ENCODE data around the gene RIC3. TPM values are rescaled to one million over a fixed set of nuclear protein-coding genes. Genes with fewer than 3 reads are reported as not detected.

Gene RIC3
- total RNA-seq, 1 donor from 2014 or later: 3.0 TPM

DNA sequence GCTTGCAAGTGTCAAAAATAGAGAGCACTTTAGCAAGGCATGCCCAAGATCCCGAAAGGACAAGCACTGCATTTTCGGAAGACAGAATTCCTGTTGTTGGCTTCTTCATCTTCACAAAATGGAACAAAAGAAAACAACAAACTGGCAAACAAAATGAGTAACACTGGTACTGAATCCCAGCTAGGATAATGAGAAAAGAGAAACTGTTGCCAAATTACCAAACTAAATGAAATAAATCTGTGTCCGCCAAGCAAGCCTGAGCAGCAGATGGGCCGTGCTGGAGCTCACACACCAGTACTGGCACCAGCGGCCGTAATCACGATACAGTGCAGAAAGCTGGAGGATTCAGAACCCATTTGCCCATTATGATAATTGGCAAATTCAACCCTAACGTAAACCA, 57.2 kb downstream of the RIC3 start:
- Mint-ChIP-seq H3K36me3 (ENCODE audit: low read depth, unreplicated experiment) (peaks cover 2% of the 10 kb centered on the region), H3K27me3 (ENCODE audit: low read depth, unreplicated experiment) (no peaks in the 10 kb centered on the region), H3K27ac (ENCODE audit: unreplicated experiment) (no peak overlapping the region), H3K4me1 (ENCODE audit: low read depth, unreplicated experiment) (no peaks in the 10 kb centered on the region), H3K9me3 (ENCODE audit: unreplicated experiment) (peaks cover 8% of the 10 kb centered on the region), H3K4me3 (ENCODE audit: unreplicated experiment) (no peak overlapping the region)
- no peaks in the 10 kb centered on the region for H3K27me3 ChIP-seq (ENCODE audit: insufficient read depth, low read length)
- DNase-seq (ENCODE audit: low read depth) (no peak), FAIRE-seq (no peak)
- no peaks in the 10 kb centered on the region for H3K9me3 ChIP-seq (ENCODE audit: insufficient read depth, low read depth, low read length)
- no peaks in the 10 kb centered on the region for H3K79me2 ChIP-seq (ENCODE audit: insufficient read depth, low read length)
- TF ChIP-seq EZH2 (IDR thresholded peaks at IDR 0.05; ENCODE audit: insufficient read depth, low read length): no peak
- no peak for TF ChIP-seq CTCF (IDR thresholded peaks at IDR 0.05; ENCODE audit: insufficient read depth, low read depth, low read length)
- no peak overlapping the region for H2AFZ ChIP-seq (ENCODE audit: low read depth, low read length)
- no peak overlapping the region for H3K9ac ChIP-seq (ENCODE audit: low read length)
- no peak overlapping the region for H3K4me2 ChIP-seq (ENCODE audit: low read length)
- no peak overlapping the region for H3K4me3 ChIP-seq (ENCODE audit: insufficient read depth, low read depth, low read length)
- H3K36me3 ChIP-seq (ENCODE audit: insufficient read depth, low read length): no peaks in the 10 kb centered on the region
- H4K20me1 ChIP-seq (ENCODE audit: insufficient read depth, low read length): no peaks in the 10 kb centered on the region
- H3K4me1 ChIP-seq (ENCODE audit: insufficient read depth, low read length): no peaks in the 10 kb centered on the region
- H3K27ac ChIP-seq (ENCODE audit: low read depth, low read length): no peak overlapping the region

- DNase-seq (ENCODE audit: low read depth) (no peak), FAIRE-seq (no peak)
- no peak overlapping the region for H3K27ac ChIP-seq (ENCODE audit: low read depth, low read length)
- no peaks in the 10 kb centered on the region for H3K79me2 ChIP-seq (ENCODE audit: insufficient read depth, low read length)
- Mint-ChIP-seq H3K27ac (ENCODE audit: unreplicated experiment) (no peak overlapping the region), H3K27me3 (ENCODE audit: low read depth, unreplicated experiment) (no peaks in the 10 kb centered on the region), H3K4me1 (ENCODE audit: low read depth, unreplicated experiment) (no peaks in the 10 kb centered on the region), H3K9me3 (ENCODE audit: unreplicated experiment) (peaks cover 5% of the 10 kb centered on the region), H3K4me3 (ENCODE audit: unreplicated experiment) (no peak overlapping the region), H3K36me3 (ENCODE audit: low read depth, unreplicated experiment) (peaks cover 6% of the 10 kb centered on the region)
- H3K9me3 ChIP-seq (ENCODE audit: insufficient read depth, low read depth, low read length): no peaks in the 10 kb centered on the region
- H3K9ac ChIP-seq (ENCODE audit: low read length): no peak overlapping the region
- H3K4me1 ChIP-seq (ENCODE audit: insufficient read depth, low read length): no peaks in the 10 kb centered on the region
- no peak overlapping the region for H3K4me3 ChIP-seq (ENCODE audit: insufficient read depth, low read depth, low read length)
- no peak overlapping the region for H2AFZ ChIP-seq (ENCODE audit: low read depth, low read length)
- TF ChIP-seq EZH2 (IDR thresholded peaks at IDR 0.05; ENCODE audit: insufficient read depth, low read length): no peak
- no peak for TF ChIP-seq CTCF (IDR thresholded peaks at IDR 0.05; ENCODE audit: insufficient read depth, low read depth, low read length)
- H3K27me3 ChIP-seq (ENCODE audit: insufficient read depth, low read length): no peaks in the 10 kb centered on the region
- no peaks in the 10 kb centered on the region for H4K20me1 ChIP-seq (ENCODE audit: insufficient read depth, low read length)
- H3K4me2 ChIP-seq (ENCODE audit: low read length): no peak overlapping the region
- no peaks in the 10 kb centered on the region for H3K36me3 ChIP-seq (ENCODE audit: insufficient read depth, low read length)
Observed at GRCh38 chr11:8110396-8110795, 58.4 kb downstream of the RIC3 start.

DNA sequence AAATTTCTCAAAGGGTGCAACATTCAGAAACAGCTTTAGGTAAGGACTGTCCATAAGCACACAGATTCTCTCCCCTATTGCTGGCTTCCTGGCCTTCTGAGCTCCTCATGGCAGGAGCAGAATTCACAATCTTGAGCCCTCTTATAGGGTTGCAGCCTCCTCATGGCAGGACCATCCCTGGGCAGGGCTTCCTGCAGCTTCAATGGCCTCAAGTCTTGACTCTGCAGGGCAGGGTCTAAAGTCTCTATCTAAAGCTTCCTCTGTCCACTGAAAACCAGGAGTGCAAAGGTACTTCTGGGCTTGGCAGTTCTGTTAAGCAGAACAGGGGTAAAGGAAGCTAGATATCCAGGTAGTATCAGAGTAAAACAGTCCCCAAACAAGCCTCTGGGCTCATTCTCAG, 59.1 kb downstream of the RIC3 start:
- H3K27ac Mint-ChIP-seq (ENCODE audit: unreplicated experiment): no peak overlapping the region
- no peaks in the 10 kb centered on the region for H3K27me3 Mint-ChIP-seq (ENCODE audit: low read depth, unreplicated experiment)
- TF ChIP-seq CTCF (IDR thresholded peaks at IDR 0.05; ENCODE audit: insufficient read depth, low read depth, low read length) (no peak), EZH2 (IDR thresholded peaks at IDR 0.05; ENCODE audit: insufficient read depth, low read length) (no peak)
- Histone ChIP-seq H3K36me3 (ENCODE audit: insufficient read depth, low read length) (no peaks in the 10 kb centered on the region), H3K9me3 (ENCODE audit: insufficient read depth, low read depth, low read length) (no peaks in the 10 kb centered on the region), H3K4me2 (ENCODE audit: low read length) (no peak overlapping the region), H3K79me2 (ENCODE audit: insufficient read depth, low read length) (no peaks in the 10 kb centered on the region), H3K4me3 (ENCODE audit: insufficient read depth, low read depth, low read length) (no peak overlapping the region), H3K27me3 (ENCODE audit: insufficient read depth, low read length) (no peaks in the 10 kb centered on the region), H4K20me1 (ENCODE audit: insufficient read depth, low read length) (no peaks in the 10 kb centered on the region), H3K9ac (ENCODE audit: low read length) (no peak overlapping the region), H3K4me1 (ENCODE audit: insufficient read depth, low read length) (no peaks in the 10 kb centered on the region), H2AFZ (ENCODE audit: low read depth, low read length) (no peak overlapping the region), H3K27ac (ENCODE audit: low read depth, low read length) (no peak overlapping the region)
- DNase-seq (ENCODE audit: low read depth) (no peak), FAIRE-seq (no peak)
- peaks cover 4% of the 10 kb centered on the region for H3K9me3 Mint-ChIP-seq (ENCODE audit: unreplicated experiment)
- H3K4me3 Mint-ChIP-seq (ENCODE audit: unreplicated experiment): no peak overlapping the region
- no peaks in the 10 kb centered on the region for H3K4me1 Mint-ChIP-seq (ENCODE audit: low read depth, unreplicated experiment)
- H3K36me3 Mint-ChIP-seq (ENCODE audit: low read depth, unreplicated experiment): peaks cover 6% of the 10 kb centered on the region
